Measurements from ENCODE around the gene PNMA8C.
"Not testable (repeated sequence)": the region's sequence is repeated elsewhere in the genome, so short reads cannot be mapped to it uniquely, and the experiment has no call there.

PNMA8C gene

GRCh38 chr19:46426506-46427162 lies 2.1 kb downstream of the PNMA8C start:
- no peak for DNase-seq (ENCODE audit: low spot score)
- no peak for TF ChIP-seq CTCF (IDR thresholded peaks at IDR 0.05; ENCODE audit: extremely low read depth, insufficient read depth, missing control alignments)
- in situ Hi-C loops (cut with MboI; ENCODE audit: low pct_unique_long_range_greater_than_20kb, low sequenced_read_pairs, unreplicated experiment) = no loop called here

GRCh38 chr19:46426035-46426505 lies 2.7 kb downstream of the PNMA8C start:
- TF ChIP-seq CTCF (IDR thresholded peaks at IDR 0.05; ENCODE audit: extremely low read depth, insufficient read depth, missing control alignments) = no peak
- no peak for DNase-seq (ENCODE audit: low spot score)
- in situ Hi-C loops (cut with MboI; ENCODE audit: low pct_unique_long_range_greater_than_20kb, low sequenced_read_pairs, unreplicated experiment) = no loop called here

GRCh38 chr19:46423188-46423587 lies 5.5 kb downstream of the PNMA8C start:
- no peak for TF ChIP-seq CTCF (IDR thresholded peaks at IDR 0.05; ENCODE audit: extremely low read depth, insufficient read depth, missing control alignments)
- DNase-seq (ENCODE audit: low spot score) = no peak
- in situ Hi-C loops (cut with MboI; ENCODE audit: low pct_unique_long_range_greater_than_20kb, low sequenced_read_pairs, unreplicated experiment) = no loop called here

DNA sequence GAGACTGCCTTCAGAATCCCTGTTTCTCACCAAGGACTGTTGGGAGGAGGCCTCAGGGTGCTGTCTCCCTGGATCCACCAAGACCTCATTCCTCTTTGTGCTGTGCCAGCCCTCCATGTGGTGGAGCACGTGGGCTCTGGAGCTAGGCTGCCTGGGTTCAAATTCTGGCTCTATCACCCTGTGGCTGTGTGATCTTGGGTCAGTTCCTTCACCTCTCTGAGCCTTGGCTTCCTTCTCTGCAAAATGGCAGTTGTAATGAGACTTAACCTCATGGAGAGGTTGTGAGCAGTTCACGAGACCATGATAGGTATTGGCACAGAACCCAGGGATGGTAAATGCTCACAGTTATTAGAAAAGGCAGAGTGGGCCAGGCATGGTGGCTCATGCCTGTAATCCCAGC lies 6.4 kb downstream of the PNMA8C start:
- in situ Hi-C loops (cut with MboI; ENCODE audit: low pct_unique_long_range_greater_than_20kb, low sequenced_read_pairs, unreplicated experiment) = no loop called here
- TF ChIP-seq CTCF (IDR thresholded peaks at IDR 0.05; ENCODE audit: extremely low read depth, insufficient read depth, missing control alignments) = no peak
- DNase-seq (ENCODE audit: low spot score) = no peak

- in situ Hi-C loops (cut with MboI; ENCODE audit: low pct_unique_long_range_greater_than_20kb, low sequenced_read_pairs, unreplicated experiment) = no loop called here
- DNase-seq (ENCODE audit: low spot score) = no peak
- no peak for TF ChIP-seq CTCF (IDR thresholded peaks at IDR 0.05; ENCODE audit: extremely low read depth, insufficient read depth, missing control alignments)
These were observed 8.7 kb downstream of the PNMA8C start for GRCh38 chr19:46420056-46420455.

- peak; percentile 66 for DNase-seq (ENCODE audit: low spot score)
- in situ Hi-C loops (cut with MboI; ENCODE audit: low pct_unique_long_range_greater_than_20kb, low sequenced_read_pairs, unreplicated experiment) = not testable (repeated sequence)
These were observed 12.7 kb downstream of the PNMA8C start for GRCh38 chr19:46415804-46416709.

- DNase-seq (ENCODE audit: low spot score); in situ Hi-C loops (cut with MboI; ENCODE audit: low pct_unique_long_range_greater_than_20kb, low sequenced_read_pairs, unreplicated experiment): not testable (repeated sequence)
These were observed 13.8 kb downstream of the PNMA8C start for GRCh38 chr19:46414899-46415298.
